HUES64 (cell line): ENCODE results near the gene OAF.
A peak's percentile ranks its signal among the peaks of the same experiment; 100 is the strongest.

Experiments used
- H3K27ac ChIP-seq: 2 replicates; pipeline ENCODE4 v1.7.0; 2013; ENCODE audit warnings: low read depth, low read length, inconsistent platforms
- H3K27me3 ChIP-seq: 2 replicates; pipeline ENCODE4 v1.6.1; 2013; ENCODE audit warnings: mild to moderate bottlenecking, low read length; ENCODE audit not compliant: insufficient read depth
- H3K36me3 ChIP-seq: 2 replicates; pipeline ENCODE4 v1.6.1; 2013; ENCODE audit warnings: mild to moderate bottlenecking, low read length; ENCODE audit not compliant: insufficient read depth
- H3K4me1 ChIP-seq: 2 replicates; pipeline ENCODE4 v1.6.1; 2013; ENCODE audit warnings: mild to moderate bottlenecking, low read length, moderate library complexity; ENCODE audit not compliant: insufficient read depth
- H3K4me3 ChIP-seq: 2 replicates; pipeline ENCODE4 v1.5.1; 2013; ENCODE audit warnings: mild to moderate bottlenecking, low read length, moderate library complexity
- H3K9ac ChIP-seq: 2 replicates; pipeline ENCODE4 v1.6.1; 2013; ENCODE audit warnings: mild to moderate bottlenecking, low read depth, low read length
- H3K9me3 ChIP-seq: 2 replicates; pipeline ENCODE4 v1.6.1; 2013; ENCODE audit warnings: low read depth, low read length; ENCODE audit not compliant: insufficient read depth
- WGBS: fragments of 150-250, 120-280 bp; methylation state at CpG from one replicate; pipeline ENCODE4 v1.1.7; 2013; ENCODE audit warnings: missing lambda C conversion rate; 5-methylcytosine and 5-hydroxymethylcytosine counted together

OAF gene

GRCh38 chr11:120236169-120237107 is 25.6 kb downstream of the OAF start:
- Histone ChIP-seq H3K9ac (peak overlapping the region; percentile 55; the same call in 1 of the 2 replicates), H3K27me3 (peaks cover 32% of the 10 kb centered on the region), H3K4me3 (no peak overlapping the region), H3K36me3 (no peaks in the 10 kb centered on the region), H3K4me1 (peaks cover 10% of the 10 kb centered on the region; the same call in 1 of the 2 replicates), H3K9me3 (no peaks in the 10 kb centered on the region), H3K27ac (no peak overlapping the region)
- 48% methylated on average over 3 of the region's 5 CpGs for WGBS

- Histone ChIP-seq H3K4me3 (peak overlapping the region; percentile 56), H3K9ac (no peak overlapping the region), H3K27ac (no peak overlapping the region), H3K36me3 (no peaks in the 10 kb centered on the region), H3K27me3 (peaks cover 36% of the 10 kb centered on the region), H3K9me3 (no peaks in the 10 kb centered on the region), H3K4me1 (peaks cover 13% of the 10 kb centered on the region; the same call in 1 of the 2 replicates)
- WGBS = 89% methylated on average over 11 of the region's 11 CpGs
Measured at GRCh38 chr11:120238968-120239620, 28.3 kb downstream of the OAF start.

GRCh38 chr11:120239713-120240640 is 29.1 kb downstream of the OAF start, which contains the start of gene POU2F3:
POU2F3 (plus strand) TSS chr11:120240140; CDS start chr11:120240344, 204 bp downstream.
- H3K4me1 ChIP-seq = peaks cover 19% of the 10 kb centered on the region
- no peaks in the 10 kb centered on the region for H3K36me3 ChIP-seq
- H3K27ac ChIP-seq = no peak within 1 kb of the TSS
- peaks cover 36% of the 10 kb centered on the region for H3K27me3 ChIP-seq
- 7% methylated on average over 66 of the region's 66 CpGs for WGBS
- no peak within 1 kb of the TSS for H3K9ac ChIP-seq
- peak within 1 kb of the TSS; percentile 56 for H3K4me3 ChIP-seq
- no peaks in the 10 kb centered on the region for H3K9me3 ChIP-seq

GRCh38 chr11:120240866-120241265 is 30.0 kb downstream of the OAF start:
- H3K9ac ChIP-seq = no peak overlapping the region
- H3K27ac ChIP-seq = no peak overlapping the region
- 85% methylated on average over 2 of the region's 2 CpGs for WGBS
- peaks cover 36% of the 10 kb centered on the region for H3K27me3 ChIP-seq
- no peaks in the 10 kb centered on the region for H3K36me3 ChIP-seq
- H3K4me1 ChIP-seq = peaks cover 20% of the 10 kb centered on the region
- H3K4me3 ChIP-seq = peak overlapping the region; percentile 56; the same call in 1 of the 2 replicates
- H3K9me3 ChIP-seq = no peaks in the 10 kb centered on the region

GRCh38 chr11:120241277-120241676 is 30.4 kb downstream of the OAF start:
- Histone ChIP-seq H3K36me3 (no peaks in the 10 kb centered on the region), H3K4me3 (no peak overlapping the region), H3K27me3 (peaks cover 36% of the 10 kb centered on the region), H3K4me1 (peaks cover 21% of the 10 kb centered on the region), H3K9ac (no peak overlapping the region), H3K9me3 (no peaks in the 10 kb centered on the region), H3K27ac (no peak overlapping the region)
- 93% methylated on average over 7 of the region's 7 CpGs for WGBS

GRCh38 chr11:120243221-120243620 is 32.4 kb downstream of the OAF start:
- Histone ChIP-seq H3K9ac (no peak overlapping the region), H3K27ac (no peak overlapping the region), H3K36me3 (no peaks in the 10 kb centered on the region), H3K4me3 (no peak overlapping the region), H3K9me3 (no peaks in the 10 kb centered on the region), H3K4me1 (peaks cover 31% of the 10 kb centered on the region), H3K27me3 (peaks cover 35% of the 10 kb centered on the region)
- WGBS = 91% methylated on average over 4 of the region's 4 CpGs

GRCh38 chr11:120244476-120245365 is 33.9 kb downstream of the OAF start:
- Histone ChIP-seq H3K9ac (no peak overlapping the region), H3K27ac (no peak overlapping the region), H3K9me3 (no peaks in the 10 kb centered on the region), H3K36me3 (no peaks in the 10 kb centered on the region), H3K27me3 (peaks cover 20% of the 10 kb centered on the region), H3K4me3 (no peak overlapping the region), H3K4me1 (peaks cover 42% of the 10 kb centered on the region)
- WGBS = 60% methylated on average over 13 of the region's 13 CpGs

- 83% methylated on average over 1 of the region's 1 CpG for WGBS
- H3K27me3 ChIP-seq = peaks cover 14% of the 10 kb centered on the region
- H3K4me1 ChIP-seq = peaks cover 42% of the 10 kb centered on the region
- no peaks in the 10 kb centered on the region for H3K9me3 ChIP-seq
- H3K4me3 ChIP-seq = no peak overlapping the region
- H3K36me3 ChIP-seq = no peaks in the 10 kb centered on the region
- no peak overlapping the region for H3K9ac ChIP-seq
- no peak overlapping the region for H3K27ac ChIP-seq
Measured at GRCh38 chr11:120245434-120245833, 34.6 kb downstream of the OAF start.

- Histone ChIP-seq H3K4me1 (peaks cover 38% of the 10 kb centered on the region), H3K27ac (peak overlapping the region; percentile 48), H3K27me3 (no peaks in the 10 kb centered on the region; the same call in 1 of the 2 replicates), H3K4me3 (no peak overlapping the region), H3K36me3 (no peaks in the 10 kb centered on the region), H3K9me3 (no peaks in the 10 kb centered on the region), H3K9ac (no peak overlapping the region; the same call in 1 of the 2 replicates)
- WGBS = 38% methylated on average over 9 of the region's 9 CpGs
Measured at GRCh38 chr11:120248551-120249278, 37.9 kb downstream of the OAF start.
